ENCODE measurements around the gene CHST14. TPM values are rescaled to one million over a fixed set of nuclear protein-coding genes. Genes with fewer than 3 reads are reported as not detected.

Gene CHST14
- total RNA-seq = 10 to 100 TPM; 11.2 to 11.7 TPM

- ChIA-PET POLR2A (interaction anchor here (0.6 to 1.0 kb wide), 2 partner anchors 18 to 35 kb away, joined by 3 to 5 read pairs; no protein-coding TSS in a partner anchor), CTCF (interaction anchor here (1.3 to 1.5 kb wide), 3 partner anchors 14 to 28 kb away, joined by 3 to 4 read pairs (median 4); no protein-coding TSS in a partner anchor)
These were observed at the start of gene CHST14 for GRCh38 chr15:40470423-40471104. Gene CHST14, plus strand, starts transcription at chr15:40470984. Its CDS starts 230 bp downstream, at chr15:40471214.

GRCh38 chr15:40421246-40422157 is 49.3 kb upstream of the CHST14 start:
- POLR2A ChIA-PET = interaction anchor here (0.6 to 1.8 kb wide), 2 partner anchors 77 to 104 kb away, joined by 3 to 4 read pairs; no protein-coding TSS in a partner anchor
- CTCF ChIA-PET = interaction anchor here (0.5 to 4.8 kb wide), 30 partner anchors 10 to 805 kb away, joined by 3 to 63 read pairs (median 4); partner anchors contain the start of genes CCDC9B, INAFM2, KNSTRN and PLCB2

DNA sequence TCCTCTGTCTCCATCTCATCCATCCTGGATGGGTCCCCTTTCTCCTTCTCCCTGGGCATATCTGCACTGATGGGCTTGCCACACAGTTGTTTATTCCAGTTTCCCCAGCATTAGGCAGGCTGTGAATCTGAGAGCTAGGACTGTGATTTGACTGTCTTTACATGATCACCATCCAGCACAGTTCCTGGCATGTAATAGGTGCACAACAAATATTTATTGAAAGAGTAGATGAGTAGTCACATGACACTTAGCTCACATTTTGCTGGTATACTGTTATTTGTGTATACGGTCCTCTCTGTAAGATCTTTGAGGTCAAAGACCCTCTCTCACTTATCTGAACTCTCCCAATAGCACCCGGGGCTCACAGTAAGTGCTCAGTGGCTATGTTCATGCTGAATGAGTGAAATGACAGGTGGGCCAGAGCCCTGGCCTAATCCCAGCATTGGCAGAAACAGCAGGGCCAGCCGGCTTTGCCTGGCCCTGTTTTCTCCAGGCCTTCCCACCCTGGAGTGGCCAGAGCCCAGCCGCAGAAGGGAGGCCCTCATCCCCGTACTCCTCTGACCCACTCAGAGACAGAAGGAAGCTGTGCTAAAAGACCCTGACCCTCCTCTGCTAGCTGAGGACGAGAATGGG is 46.2 kb upstream of the CHST14 start:
- POLR2A ChIA-PET = no interaction called here

GRCh38 chr15:40425681-40426080 is 45.1 kb upstream of the CHST14 start:
- CTCF ChIA-PET = interaction anchor here (0.9 to 4.8 kb wide), 2 partner anchors 81 to 151 kb away, joined by 3 to 63 read pairs; no protein-coding TSS in a partner anchor
- POLR2A ChIA-PET = interaction anchor here (0.5 kb wide), 1 partner anchor 25 kb away, joined by 3 read pairs; no protein-coding TSS in a partner anchor

More for the DNA sequence above, 46.2 kb upstream of the CHST14 start:
- CTCF ChIA-PET = interaction anchor here (0.6 to 4.8 kb wide), 5 partner anchors 80 to 1796 kb away, joined by 3 to 63 read pairs (median 4); no protein-coding TSS in a partner anchor

DNA sequence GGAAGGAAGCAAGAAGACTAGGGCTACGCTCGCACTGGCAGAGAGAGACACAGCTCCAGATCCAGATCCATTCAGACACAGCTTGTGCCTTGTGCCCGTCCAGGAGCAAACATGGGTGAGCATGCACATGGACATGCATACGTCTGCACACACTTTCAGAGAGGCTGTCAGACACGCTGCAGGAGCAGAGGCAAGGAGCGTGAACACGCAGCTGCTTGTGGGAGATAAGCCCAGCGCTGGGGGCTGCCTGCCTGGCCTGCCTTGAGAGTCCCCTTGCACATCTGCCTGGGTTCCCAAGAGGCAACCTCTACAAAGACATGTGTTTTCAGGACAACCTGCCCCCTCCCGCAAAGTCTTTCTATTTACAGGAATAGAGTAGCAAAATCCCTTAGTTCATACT is 43.6 kb upstream of the CHST14 start:
- POLR2A ChIA-PET = no interaction called here

DNA sequence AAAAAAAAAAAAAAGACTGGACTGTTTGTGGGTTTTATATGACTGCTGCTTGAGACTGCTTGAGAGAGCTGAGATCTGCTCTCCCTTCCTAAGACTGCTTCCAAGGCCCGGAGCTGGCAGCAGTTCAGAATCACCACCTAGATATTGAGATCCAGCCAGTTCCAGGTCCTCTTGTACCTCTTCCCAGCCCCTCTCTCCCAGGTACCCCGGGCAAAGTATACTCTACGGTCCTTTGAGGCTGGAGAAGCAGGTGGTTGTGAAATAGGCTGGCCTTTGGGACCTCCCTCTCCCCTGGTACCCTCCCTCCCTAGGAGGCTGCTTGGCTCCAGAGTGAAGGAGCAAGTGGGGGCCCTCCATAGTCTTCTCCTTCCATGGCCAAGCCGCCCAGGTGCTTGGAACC is 42.6 kb upstream of the CHST14 start:
- POLR2A ChIA-PET = no interaction called here
- CTCF ChIA-PET = no interaction called here

More for the DNA sequence above, 43.6 kb upstream of the CHST14 start:
- CTCF ChIA-PET = no interaction called here

DNA sequence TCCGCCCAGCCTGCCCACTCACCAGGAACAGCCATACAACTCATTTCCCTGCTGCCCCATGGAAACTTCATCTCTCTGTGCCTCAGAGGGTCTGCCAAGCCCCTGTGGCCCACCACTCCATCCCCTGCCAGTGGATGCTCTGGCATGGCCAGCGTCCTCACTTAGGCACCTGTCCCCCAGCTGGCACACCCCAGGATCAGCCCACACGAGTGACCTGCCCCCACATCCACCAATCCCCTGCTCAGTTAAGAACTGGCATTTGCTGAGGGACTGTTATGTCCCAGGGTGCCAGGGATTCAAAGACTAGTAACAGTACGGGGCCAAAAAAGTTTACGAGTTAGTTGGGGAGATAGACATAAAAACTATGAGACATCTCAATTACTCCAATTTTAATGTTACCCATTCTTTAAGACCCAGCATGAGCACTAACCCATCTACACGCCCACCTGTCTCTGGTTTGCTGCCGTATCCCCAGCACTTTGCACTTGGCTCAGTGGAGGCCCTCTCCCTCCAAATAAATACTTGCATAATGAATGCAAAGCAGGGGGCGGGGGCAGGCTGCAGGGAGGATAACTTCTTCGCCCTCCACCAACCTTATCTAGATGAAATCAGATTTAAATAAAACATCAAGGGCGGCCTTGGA is 41.6 kb upstream of the CHST14 start:
- POLR2A ChIA-PET = no interaction called here
- CTCF ChIA-PET = no interaction called here

DNA sequence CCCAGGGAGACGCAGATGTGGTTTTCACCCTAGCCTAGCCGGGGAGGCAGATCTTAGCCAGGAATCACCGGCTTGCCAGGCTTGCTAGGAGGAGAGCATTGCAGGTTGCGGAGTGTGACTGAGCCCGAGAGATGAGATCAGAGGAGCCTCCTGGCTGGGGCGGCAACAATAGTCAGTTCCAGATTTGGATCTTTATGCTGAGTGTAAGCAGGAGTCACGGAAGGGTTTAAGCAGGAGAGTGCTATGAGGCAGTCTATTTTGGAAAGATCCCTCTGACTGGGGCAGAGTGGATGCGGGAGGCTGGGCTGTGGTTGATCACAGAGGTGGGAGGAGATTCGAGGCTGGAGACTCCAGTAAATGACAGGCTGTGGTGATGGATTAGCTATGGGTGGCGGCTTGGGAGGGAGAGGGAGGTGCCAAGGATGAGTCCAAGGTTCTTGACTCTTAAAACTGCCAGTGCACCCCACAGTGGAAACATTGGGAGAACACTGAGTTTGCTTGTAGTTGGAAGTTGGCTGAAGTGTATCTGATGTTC is 40.4 kb upstream of the CHST14 start:
- ChIA-PET POLR2A (no interaction called here), CTCF (no interaction called here)

GRCh38 chr15:40435023-40435709 is 35.6 kb upstream of the CHST14 start:
- ChIA-PET POLR2A (interaction anchor here (0.9 kb wide), 1 partner anchor 35 kb away, joined by 3 read pairs; no protein-coding TSS in a partner anchor), CTCF (interaction anchor here (1.2 to 1.4 kb wide), 2 partner anchors 24 to 91 kb away, joined by 3 read pairs; no protein-coding TSS in a partner anchor)

- ChIA-PET CTCF (interaction anchor here (1.2 to 1.4 kb wide), 2 partner anchors 25 to 92 kb away, joined by 3 read pairs; no protein-coding TSS in a partner anchor), POLR2A (interaction anchor here (0.6 to 0.9 kb wide), 2 partner anchors 34 to 40 kb away, joined by 3 to 6 read pairs; no protein-coding TSS in a partner anchor)
These were observed 35.1 kb upstream of the CHST14 start for GRCh38 chr15:40435710-40436089.

- ChIA-PET CTCF (interaction anchor here (1.2 to 1.5 kb wide), 3 partner anchors 33 to 157 kb away, joined by 3 to 4 read pairs (median 3); no protein-coding TSS in a partner anchor), POLR2A (interaction anchor here (0.6 kb wide), 1 partner anchor 40 kb away, joined by 6 read pairs; no protein-coding TSS in a partner anchor)
These were observed 34.5 kb upstream of the CHST14 start for GRCh38 chr15:40436116-40436891.

- ChIA-PET CTCF (interaction anchor here (0.8 to 1.5 kb wide), 3 partner anchors 34 to 158 kb away, joined by 3 to 4 read pairs (median 3); no protein-coding TSS in a partner anchor), POLR2A (no interaction called here)
These were observed 33.7 kb upstream of the CHST14 start for GRCh38 chr15:40436892-40437751.

GRCh38 chr15:40437752-40438687 is 32.8 kb upstream of the CHST14 start:
- CTCF ChIA-PET = interaction anchor here (1.5 to 2.3 kb wide), 2 partner anchors 16 to 34 kb away, joined by 4 to 7 read pairs; no protein-coding TSS in a partner anchor
- POLR2A ChIA-PET = no interaction called here

- ChIA-PET POLR2A (no interaction called here), CTCF (interaction anchor here (1.1 to 2.3 kb wide), 2 partner anchors 16 to 68 kb away, joined by 3 to 7 read pairs; no protein-coding TSS in a partner anchor)
These were observed 32.1 kb upstream of the CHST14 start for GRCh38 chr15:40438712-40439111.
